ENCODE results near the gene CNOT2. TPM values are rescaled to one million over a fixed set of nuclear protein-coding genes. Genes with fewer than 3 reads are reported as not detected.

The CNOT2 gene
- total RNA-seq, 1 experiment from 2014 or later = 73.7 TPM

- Histone ChIP-seq H3K4me3 (ENCODE audit: low read length) (no peak overlapping the region), H3K36me3 (ENCODE audit: low read depth, low read length) (no peaks in the 10 kb centered on the region), H3K9ac (ENCODE audit: low read length) (no peak overlapping the region), H3K4me1 (ENCODE audit: insufficient read depth, low read length) (no peaks in the 10 kb centered on the region), H3K9me3 (ENCODE audit: low read length) (no peaks in the 10 kb centered on the region), H3K4me2 (ENCODE audit: low read length) (no peak overlapping the region), H2AFZ (ENCODE audit: low read length) (no peak overlapping the region), H3F3A (ENCODE audit: low read length, unreplicated experiment) (no peaks in the 10 kb centered on the region), H3K27ac (ENCODE audit: low read length) (no peak overlapping the region), H3K9me2 (replicated peaks; ENCODE audit: low read length) (no peaks in the 10 kb centered on the region), H3K79me2 (ENCODE audit: low read length) (no peaks in the 10 kb centered on the region), H3K27me3 (ENCODE audit: low read length) (no peaks in the 10 kb centered on the region), H4K20me1 (ENCODE audit: low read length) (no peaks in the 10 kb centered on the region)
- intact Hi-C loops (cut with micrococcal nuclease) = no loop called here
- CTCF ChIA-PET = no interaction called here
- POLR2A ChIA-PET (ENCODE audit: unreplicated experiment) = no interaction called here
- ATAC-seq = no peak
- TF ChIP-seq CTCF (conservative IDR thresholded peaks at IDR 0.05; ENCODE audit: low read depth, low read length) (no peak), EZH2phosphoT487 (IDR thresholded peaks at IDR 0.05; ENCODE audit: borderline replicate concordance, low read length) (no peak), EZH2 (IDR thresholded peaks at IDR 0.05; ENCODE audit: low read length, unreplicated experiment) (no peak)
- no TSS peak for BruUV-seq (replicated peaks)
- no peak for DNase-seq
Observed at GRCh38 chr12:70227911-70228310, 15.3 kb upstream of the CNOT2 start.

DNA sequence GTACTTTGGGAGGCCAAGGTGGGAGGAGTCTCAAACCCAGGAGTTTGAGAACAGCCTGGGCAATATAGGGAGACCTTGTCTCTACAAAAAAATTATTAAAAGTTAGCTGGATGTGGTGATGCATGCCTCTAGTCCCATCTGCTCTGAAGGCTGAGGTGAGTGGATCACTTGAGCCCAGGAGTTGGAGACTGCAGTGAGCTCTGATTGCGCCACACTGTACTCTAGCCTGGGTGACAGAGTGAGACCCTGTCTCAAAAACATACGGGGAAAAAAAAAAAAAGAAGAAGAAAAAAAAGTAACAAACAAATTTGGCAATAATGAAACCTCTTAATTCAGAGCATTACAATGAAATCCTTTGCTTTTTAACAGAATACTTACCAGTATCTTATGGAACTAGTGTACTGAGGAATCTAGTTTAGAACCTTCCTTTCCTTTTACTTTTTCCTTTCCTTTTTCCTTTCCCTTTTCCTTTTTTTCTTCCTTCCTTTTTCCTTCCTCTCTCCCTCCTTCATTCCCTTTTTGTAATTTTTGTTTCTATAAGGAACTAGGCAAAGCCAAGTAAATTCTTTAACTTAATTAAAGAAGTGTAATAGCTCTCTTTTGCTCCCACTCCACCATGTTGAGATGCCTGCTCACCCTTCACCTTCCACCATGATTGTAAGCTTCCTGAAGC, 12.2 kb upstream of the CNOT2 start:
- Histone ChIP-seq H3K27ac (ENCODE audit: low read length) (no peak overlapping the region), H3K27me3 (ENCODE audit: low read length) (no peaks in the 10 kb centered on the region), H3K79me2 (ENCODE audit: low read length) (no peaks in the 10 kb centered on the region), H2AFZ (ENCODE audit: low read length) (no peak overlapping the region), H3K36me3 (ENCODE audit: low read depth, low read length) (no peaks in the 10 kb centered on the region), H3K9me3 (ENCODE audit: low read length) (no peaks in the 10 kb centered on the region), H3K9ac (ENCODE audit: low read length) (no peak overlapping the region), H3K4me1 (ENCODE audit: insufficient read depth, low read length) (no peaks in the 10 kb centered on the region), H4K20me1 (ENCODE audit: low read length) (no peaks in the 10 kb centered on the region), H3K9me2 (replicated peaks; ENCODE audit: low read length) (no peaks in the 10 kb centered on the region), H3K4me2 (ENCODE audit: low read length) (no peak overlapping the region), H3F3A (ENCODE audit: low read length, unreplicated experiment) (no peaks in the 10 kb centered on the region), H3K4me3 (ENCODE audit: low read length) (no peak overlapping the region)
- intact Hi-C loops (cut with micrococcal nuclease) = no loop called here
- TF ChIP-seq EZH2 (IDR thresholded peaks at IDR 0.05; ENCODE audit: low read length, unreplicated experiment) (no peak), EZH2phosphoT487 (IDR thresholded peaks at IDR 0.05; ENCODE audit: borderline replicate concordance, low read length) (no peak), CTCF (conservative IDR thresholded peaks at IDR 0.05; ENCODE audit: low read depth, low read length) (no peak)
- no TSS peak for BruUV-seq (replicated peaks)
- no peak for DNase-seq
- no peak for ATAC-seq
- ChIA-PET CTCF (no interaction called here), POLR2A (ENCODE audit: unreplicated experiment) (no interaction called here)

DNA sequence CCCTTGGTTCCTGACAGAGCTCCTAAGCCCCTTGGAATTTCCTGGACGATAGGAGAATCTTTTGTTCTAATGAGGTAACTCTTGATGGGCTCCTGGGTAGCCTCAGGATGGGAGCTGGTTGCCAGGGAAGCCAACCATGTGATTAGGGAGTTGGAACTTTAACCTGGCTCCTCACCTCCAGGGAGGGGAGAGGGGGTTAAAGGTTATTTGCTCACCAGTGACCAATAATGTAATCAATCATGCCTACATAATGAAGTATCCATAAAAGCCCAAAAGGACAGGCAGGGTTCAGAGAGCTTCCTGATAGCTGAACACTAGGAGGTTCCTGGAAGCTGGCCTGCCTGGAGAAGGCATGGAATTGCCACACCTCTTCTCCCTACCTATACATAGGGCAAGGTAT, 6.2 kb upstream of the CNOT2 start:
- no peak for ATAC-seq

More for the DNA sequence above, 6.2 kb upstream of the CNOT2 start:
- H3K79me2 ChIP-seq (ENCODE audit: low read length) = peaks cover 11% of the 10 kb centered on the region
- H3K27ac ChIP-seq (ENCODE audit: low read length) = no peak overlapping the region
- H4K20me1 ChIP-seq (ENCODE audit: low read length) = no peaks in the 10 kb centered on the region
- no peak overlapping the region for H3K4me2 ChIP-seq (ENCODE audit: low read length)
- BruUV-seq (replicated peaks) = no TSS peak
- no peak for DNase-seq
- no peaks in the 10 kb centered on the region for H3F3A ChIP-seq (ENCODE audit: low read length, unreplicated experiment)
- POLR2A ChIA-PET (ENCODE audit: unreplicated experiment) = no interaction called here
- CTCF ChIA-PET = no interaction called here
- H3K4me1 ChIP-seq (ENCODE audit: insufficient read depth, low read length) = peaks cover 5% of the 10 kb centered on the region; the same call in 1 of the 2 replicates
- H3K9me2 ChIP-seq (replicated peaks; ENCODE audit: low read length) = no peaks in the 10 kb centered on the region
- no peaks in the 10 kb centered on the region for H3K27me3 ChIP-seq (ENCODE audit: low read length)
- H3K4me3 ChIP-seq (ENCODE audit: low read length) = no peak overlapping the region
- intact Hi-C loops (cut with micrococcal nuclease) = no loop called here
- H3K9ac ChIP-seq (ENCODE audit: low read length) = no peak overlapping the region
- peaks cover 5% of the 10 kb centered on the region; the same call in 1 of the 2 replicates for H3K36me3 ChIP-seq (ENCODE audit: low read depth, low read length)
- TF ChIP-seq EZH2phosphoT487 (IDR thresholded peaks at IDR 0.05; ENCODE audit: borderline replicate concordance, low read length) (no peak), EZH2 (IDR thresholded peaks at IDR 0.05; ENCODE audit: low read length, unreplicated experiment) (no peak), CTCF (conservative IDR thresholded peaks at IDR 0.05; ENCODE audit: low read depth, low read length) (no peak)
- H2AFZ ChIP-seq (ENCODE audit: low read length) = no peak overlapping the region
- H3K9me3 ChIP-seq (ENCODE audit: low read length) = no peaks in the 10 kb centered on the region
